Stimulated activated CD8-positive, alpha-beta memory T cell treated with anti-CD3 and anti-CD28 coated beads, Interleukin-4, amount 100 ng/mL, for 48 hours (primary cell): ENCODE data around the gene OR11H7.
"Not testable (repeated sequence)": the region's sequence is repeated elsewhere in the genome, so short reads cannot be mapped to it uniquely, and the experiment has no call there.

Experiments used
- DNase-seq: peaks from one replicate; pipeline ENCODE4 v3.0.0-alpha.2; 2020

The OR11H7 gene

GRCh38 chr14:20228681-20229080 lies at the start of gene OR11H7:
Gene OR11H7, plus strand, starts transcription at chr14:20228981.
- no peak for DNase-seq

GRCh38 chr14:20179218-20179617 lies 49.6 kb upstream of the OR11H7 start:
- no peak for DNase-seq

- DNase-seq = no peak
Observed at GRCh38 chr14:20179880-20180279, 48.9 kb upstream of the OR11H7 start.

GRCh38 chr14:20180486-20180885 lies 48.3 kb upstream of the OR11H7 start:
- no peak for DNase-seq

GRCh38 chr14:20184181-20184580 lies 44.6 kb upstream of the OR11H7 start:
- DNase-seq = no peak

GRCh38 chr14:20190596-20190995 lies 38.2 kb upstream of the OR11H7 start, which contains the start of gene OR11G2:
Gene OR11G2, plus strand, starts transcription at chr14:20190896. Its CDS starts 6,542 bp downstream, at chr14:20197438.
- DNase-seq = no peak

- no peak for DNase-seq
Observed at GRCh38 chr14:20191396-20191795, 37.4 kb upstream of the OR11H7 start.

- no peak for DNase-seq
Observed at GRCh38 chr14:20194101-20194500, 34.7 kb upstream of the OR11H7 start.

GRCh38 chr14:20195170-20195569 lies 33.6 kb upstream of the OR11H7 start:
- DNase-seq = not testable (repeated sequence)

GRCh38 chr14:20195911-20196310 lies 32.9 kb upstream of the OR11H7 start:
- no peak for DNase-seq

GRCh38 chr14:20197459-20197858 lies 31.3 kb upstream of the OR11H7 start:
- no peak for DNase-seq

- DNase-seq = no peak
Observed at GRCh38 chr14:20198991-20199390, 29.8 kb upstream of the OR11H7 start.

- no peak for DNase-seq
Observed at GRCh38 chr14:20204721-20205120, 24.1 kb upstream of the OR11H7 start.

- no peak for DNase-seq
Observed at GRCh38 chr14:20209595-20209994, 19.2 kb upstream of the OR11H7 start.

- DNase-seq = not testable (repeated sequence)
Observed at GRCh38 chr14:20212406-20212805, 16.4 kb upstream of the OR11H7 start.

- DNase-seq = no peak
Observed at GRCh38 chr14:20215196-20215595, 13.6 kb upstream of the OR11H7 start.

- no peak for DNase-seq
Observed at GRCh38 chr14:20219033-20219432, 9.7 kb upstream of the OR11H7 start.

- no peak for DNase-seq
Observed at GRCh38 chr14:20223410-20223809, 5.4 kb upstream of the OR11H7 start, which contains the start of gene OR11H6. Gene OR11H6, plus strand, starts transcription at chr14:20223710. Its CDS starts 0 bp downstream, at chr14:20223710.

- not testable (repeated sequence) for DNase-seq
Observed at GRCh38 chr14:20235415-20235814, 6.6 kb downstream of the OR11H7 start.

- DNase-seq = no peak
Observed at GRCh38 chr14:20247646-20248246, 19.0 kb downstream of the OR11H7 start.

GRCh38 chr14:20262642-20263128 lies 33.9 kb downstream of the OR11H7 start:
- no peak for DNase-seq

- DNase-seq = not testable (repeated sequence)
Observed at GRCh38 chr14:20264361-20264760, 35.6 kb downstream of the OR11H7 start.

GRCh38 chr14:20274062-20274461 lies 45.3 kb downstream of the OR11H7 start:
- DNase-seq = no peak

GRCh38 chr14:20277409-20277808 lies 48.6 kb downstream of the OR11H7 start:
- no peak for DNase-seq

- no peak for DNase-seq
Observed at GRCh38 chr14:20278414-20278813, 49.6 kb downstream of the OR11H7 start.
